GM18511 (cell line): ENCODE measurements around the gene ZNF560.
A peak's percentile ranks its signal among the peaks of the same experiment; 100 is the strongest.
"Not testable (repeated sequence)": the region's sequence is repeated elsewhere in the genome, so short reads cannot be mapped to it uniquely, and the experiment has no call there.

Source experiments
- ATAC-seq: cut with Tn5 transposase; IDR thresholded peaks from one replicate; pipeline ENCODE4 v1.9.1; 2021; ENCODE audit warnings: mild to moderate bottlenecking, moderate library complexity; ENCODE audit not compliant: unreplicated experiment

Gene ZNF560

GRCh38 chr19:9498183-9498902 lies at the start of gene ZNF560:
TSS of gene ZNF560 (minus strand) at chr19:9498616. CDS start at chr19:9475313, 23,303 bp downstream.
- ATAC-seq = no peak

- no peak for ATAC-seq
Measured at GRCh38 chr19:9547870-9548269, 49.5 kb upstream of the ZNF560 start.

GRCh38 chr19:9541281-9541680 lies 42.9 kb upstream of the ZNF560 start:
- ATAC-seq = not testable (repeated sequence)

GRCh38 chr19:9539921-9540320 lies 41.5 kb upstream of the ZNF560 start:
- not testable (repeated sequence) for ATAC-seq

- not testable (repeated sequence) for ATAC-seq
Measured at GRCh38 chr19:9539201-9539600, 40.8 kb upstream of the ZNF560 start.

- peak; percentile 72 for ATAC-seq
Measured at GRCh38 chr19:9538183-9539058, 40.0 kb upstream of the ZNF560 start, which contains the start of gene ZNF426. TSS of gene ZNF426 (minus strand) at chr19:9538645. CDS start at chr19:9536232, 2,413 bp downstream.

- ATAC-seq = no peak
Measured at GRCh38 chr19:9535934-9536333, 37.5 kb upstream of the ZNF560 start.

- no peak for ATAC-seq
Measured at GRCh38 chr19:9531933-9532332, 33.5 kb upstream of the ZNF560 start.

- no peak for ATAC-seq
Measured at GRCh38 chr19:9528757-9529336, 30.4 kb upstream of the ZNF560 start.

GRCh38 chr19:9523885-9524474 lies 25.6 kb upstream of the ZNF560 start:
- ATAC-seq = no peak

GRCh38 chr19:9507285-9507684 lies 8.9 kb upstream of the ZNF560 start:
- ATAC-seq = no peak

- ATAC-seq = no peak
Measured at GRCh38 chr19:9500796-9501195, 2.4 kb upstream of the ZNF560 start.

- no peak for ATAC-seq
Measured at GRCh38 chr19:9494096-9494495, 4.3 kb downstream of the ZNF560 start.

GRCh38 chr19:9487016-9487415 lies 11.4 kb downstream of the ZNF560 start:
- ATAC-seq = no peak

GRCh38 chr19:9485140-9485539 lies 13.3 kb downstream of the ZNF560 start:
- ATAC-seq = no peak

GRCh38 chr19:9474975-9475374 lies 23.4 kb downstream of the ZNF560 start:
- ATAC-seq = no peak

GRCh38 chr19:9467161-9467560 lies 31.3 kb downstream of the ZNF560 start:
- ATAC-seq = no peak

- ATAC-seq = no peak
Measured at GRCh38 chr19:9461938-9462337, 36.5 kb downstream of the ZNF560 start.

GRCh38 chr19:9456018-9456689 lies 42.3 kb downstream of the ZNF560 start:
- no peak for ATAC-seq

GRCh38 chr19:9453953-9454352 lies 44.5 kb downstream of the ZNF560 start:
- no peak for ATAC-seq

GRCh38 chr19:9445037-9445436 lies 53.4 kb downstream of the ZNF560 start:
- no peak for ATAC-seq
